Endothelial cell (in vitro differentiated cells): ENCODE data around the gene KMO. TPM values are rescaled to one million over a fixed set of nuclear protein-coding genes. Genes with fewer than 3 reads are reported as not detected.

ENCODE experiments used
- DNase-seq: peaks from one replicate; pipeline ENCODE4 v3.0.0; 2021; ENCODE audit warnings: low spot score
- H3K27ac Mint-ChIP-seq: one replicate; pipeline ENCODE4 v1.8.0; 2021; ENCODE audit warnings: mixed read lengths, inconsistent platforms; ENCODE audit not compliant: unreplicated experiment
- H3K27me3 Mint-ChIP-seq: one replicate; pipeline ENCODE4 v1.8.0; 2021; ENCODE audit warnings: mild to moderate bottlenecking, moderate library complexity, mixed read lengths, inconsistent platforms; ENCODE audit not compliant: unreplicated experiment
- H3K36me3 Mint-ChIP-seq: one replicate; pipeline ENCODE4 v1.8.0; 2021; ENCODE audit warnings: mild to moderate bottlenecking, low read depth, mixed read lengths, inconsistent platforms; ENCODE audit not compliant: unreplicated experiment
- H3K4me1 Mint-ChIP-seq: one replicate; pipeline ENCODE4 v1.8.0; 2021; ENCODE audit warnings: mild to moderate bottlenecking, mixed read lengths, inconsistent platforms; ENCODE audit not compliant: unreplicated experiment
- H3K4me3 Mint-ChIP-seq: one replicate; pipeline ENCODE4 v1.8.0; 2021; ENCODE audit warnings: mild to moderate bottlenecking, mixed read lengths, inconsistent platforms; ENCODE audit not compliant: unreplicated experiment
- H3K9me3 Mint-ChIP-seq: one replicate; pipeline ENCODE4 v1.8.0; 2021; ENCODE audit warnings: mixed read lengths, inconsistent platforms; ENCODE audit not compliant: unreplicated experiment
- CTCF ChIP-seq: fragments of 200-600 bp; sonication (generic); IDR thresholded peaks from one replicate; pipeline ENCODE4 v1.5.0; 2021; ENCODE audit warnings: antibody characterized with exemption; ENCODE audit not compliant: unreplicated experiment
- total RNA-seq: library from RNA; stranded (reverse); fragmentation: NEBNext Ultra II Directional; extraction: Animal tissue kit (Norgen Biotek cat#: 25700); gene quantifications from one replicate; pipeline ENCODE4 v1.2.1, GENCODE V29; 2021; ENCODE audit not compliant: unreplicated experiment

Gene KMO
- total RNA-seq, 1 donor from 2014 or later, result not detected

- H3K27me3 Mint-ChIP-seq, result no peaks in the 10 kb centered on the region
- no peak for DNase-seq
- no peak for TF ChIP-seq CTCF
- no peaks in the 10 kb centered on the region for H3K36me3 Mint-ChIP-seq
- no peak overlapping the region for H3K4me3 Mint-ChIP-seq
- no peak overlapping the region for H3K27ac Mint-ChIP-seq
- H3K4me1 Mint-ChIP-seq, result no peaks in the 10 kb centered on the region
- H3K9me3 Mint-ChIP-seq, result no peaks in the 10 kb centered on the region
Observed at GRCh38 chr1:241591317-241591716, 59.1 kb downstream of the KMO start.

- Mint-ChIP-seq H3K4me1 (no peaks in the 10 kb centered on the region), H3K27ac (no peak overlapping the region), H3K36me3 (no peaks in the 10 kb centered on the region), H3K27me3 (no peaks in the 10 kb centered on the region), H3K4me3 (no peak overlapping the region), H3K9me3 (no peaks in the 10 kb centered on the region)
- no peak for TF ChIP-seq CTCF
- DNase-seq, result no peak
Observed at GRCh38 chr1:241591736-241592135, 59.6 kb downstream of the KMO start.

GRCh38 chr1:241592273-241592958, 60.2 kb downstream of the KMO start:
- no peak for TF ChIP-seq CTCF

GRCh38 chr1:241593186-241593585, 61.0 kb downstream of the KMO start:
- DNase-seq, result no peak
- no peak overlapping the region for H3K27ac Mint-ChIP-seq
- no peak overlapping the region for H3K4me3 Mint-ChIP-seq
- H3K36me3 Mint-ChIP-seq, result no peaks in the 10 kb centered on the region
- H3K27me3 Mint-ChIP-seq, result no peaks in the 10 kb centered on the region
- no peak for TF ChIP-seq CTCF
- no peaks in the 10 kb centered on the region for H3K9me3 Mint-ChIP-seq
- no peaks in the 10 kb centered on the region for H3K4me1 Mint-ChIP-seq

More at GRCh38 chr1:241592273-241592958, 60.2 kb downstream of the KMO start:
- Mint-ChIP-seq H3K27ac (no peak overlapping the region), H3K36me3 (no peaks in the 10 kb centered on the region), H3K4me3 (no peak overlapping the region), H3K4me1 (no peaks in the 10 kb centered on the region), H3K27me3 (no peaks in the 10 kb centered on the region), H3K9me3 (no peaks in the 10 kb centered on the region)
- no peak for DNase-seq

- Mint-ChIP-seq H3K27me3 (no peaks in the 10 kb centered on the region), H3K4me3 (no peak overlapping the region), H3K36me3 (no peaks in the 10 kb centered on the region), H3K9me3 (no peaks in the 10 kb centered on the region), H3K4me1 (no peaks in the 10 kb centered on the region), H3K27ac (no peak overlapping the region)
- no peak for DNase-seq
- TF ChIP-seq CTCF, result no peak
Observed at GRCh38 chr1:241596633-241597032, 64.5 kb downstream of the KMO start.
